VCaP (cell line): Measurements from ENCODE around the gene ARHGAP5.
A peak's percentile ranks its signal among the peaks of the same experiment; 100 is the strongest.

Experiments
- H3K27ac ChIP-seq: fragments of 450-650 bp; 2 replicates; pipeline ENCODE4 v1.5.1; 2017
- TF ChIP-seq, protein P1 (sequence below): fragments of 450-650 bp; conservative IDR thresholded peaks from 2 replicates; pipeline ENCODE4 v1.5.1; 2017; ENCODE audit warnings: mild to moderate bottlenecking, moderate library complexity

The ARHGAP5 gene

DNA sequence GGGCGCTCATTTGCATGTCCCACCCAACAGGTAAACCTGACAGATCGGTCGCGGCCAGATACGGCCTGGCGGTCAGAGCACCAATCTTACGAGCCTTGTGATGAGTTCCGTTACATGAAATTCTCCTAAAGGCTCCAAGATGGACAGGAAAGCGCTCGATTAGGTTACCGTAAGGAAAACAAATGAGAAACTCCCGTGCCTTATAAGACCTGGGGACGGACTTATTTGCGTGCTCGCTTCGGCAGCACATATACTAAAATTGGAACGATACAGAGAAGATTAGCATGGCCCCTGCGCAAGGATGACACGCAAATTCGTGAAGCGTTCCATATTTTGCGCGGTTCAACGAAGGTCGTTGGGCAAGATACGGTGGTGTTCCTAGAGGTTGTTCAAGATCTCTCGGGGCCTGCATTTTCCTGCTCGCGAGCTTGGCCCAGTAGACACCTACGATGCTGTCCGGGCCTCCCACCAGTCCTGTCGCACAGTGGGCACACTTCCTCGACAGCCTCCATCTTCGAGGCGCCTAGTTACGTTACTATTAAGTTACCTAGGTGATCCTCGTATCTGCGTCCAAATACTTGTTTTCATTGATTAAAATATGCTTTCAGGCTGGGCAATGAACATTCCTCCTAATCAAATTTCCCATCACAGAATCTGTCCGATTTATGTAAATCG is 124.8 kb downstream of the ARHGAP5 start, which contains the start of gene RNU6-7:
TSS of gene RNU6-7 (plus strand) at position 230 of the 675 bp plus-strand sequence.
- TF ChIP-seq, protein P1, sequence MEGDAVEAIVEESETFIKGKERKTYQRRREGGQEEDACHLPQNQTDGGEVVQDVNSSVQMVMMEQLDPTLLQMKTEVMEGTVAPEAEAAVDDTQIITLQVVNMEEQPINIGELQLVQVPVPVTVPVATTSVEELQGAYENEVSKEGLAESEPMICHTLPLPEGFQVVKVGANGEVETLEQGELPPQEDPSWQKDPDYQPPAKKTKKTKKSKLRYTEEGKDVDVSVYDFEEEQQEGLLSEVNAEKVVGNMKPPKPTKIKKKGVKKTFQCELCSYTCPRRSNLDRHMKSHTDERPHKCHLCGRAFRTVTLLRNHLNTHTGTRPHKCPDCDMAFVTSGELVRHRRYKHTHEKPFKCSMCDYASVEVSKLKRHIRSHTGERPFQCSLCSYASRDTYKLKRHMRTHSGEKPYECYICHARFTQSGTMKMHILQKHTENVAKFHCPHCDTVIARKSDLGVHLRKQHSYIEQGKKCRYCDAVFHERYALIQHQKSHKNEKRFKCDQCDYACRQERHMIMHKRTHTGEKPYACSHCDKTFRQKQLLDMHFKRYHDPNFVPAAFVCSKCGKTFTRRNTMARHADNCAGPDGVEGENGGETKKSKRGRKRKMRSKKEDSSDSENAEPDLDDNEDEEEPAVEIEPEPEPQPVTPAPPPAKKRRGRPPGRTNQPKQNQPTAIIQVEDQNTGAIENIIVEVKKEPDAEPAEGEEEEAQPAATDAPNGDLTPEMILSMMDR = no peak
- peak within 1 kb of the TSS; percentile 95 for H3K27ac ChIP-seq

DNA sequence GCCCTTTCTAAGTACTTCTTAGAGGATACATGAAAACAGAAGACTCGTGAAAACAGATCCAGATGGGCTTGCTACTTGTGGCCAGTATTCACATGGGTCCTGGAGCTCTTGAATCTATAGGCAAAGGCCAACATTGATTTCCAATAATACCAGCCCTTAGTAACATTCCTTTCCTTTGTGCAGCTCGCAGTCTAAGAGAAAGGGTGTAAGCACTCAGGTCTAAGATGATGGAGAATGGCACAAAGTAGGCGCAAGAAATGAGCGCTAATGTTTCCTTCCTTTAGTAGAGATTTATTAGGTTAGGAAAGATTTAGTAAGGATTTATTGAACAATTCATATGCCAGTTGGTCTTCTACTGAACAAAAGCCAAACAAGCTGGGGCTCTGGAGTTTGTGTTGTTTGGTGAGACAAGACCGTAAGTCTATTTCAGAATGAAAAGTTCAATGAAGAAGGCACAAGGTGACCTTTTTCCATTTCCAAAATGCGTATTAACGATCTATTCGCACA is 125.4 kb downstream of the ARHGAP5 start:
- TF ChIP-seq, protein P1 = no peak
- H3K27ac ChIP-seq = peak overlapping the region; percentile 95

DNA sequence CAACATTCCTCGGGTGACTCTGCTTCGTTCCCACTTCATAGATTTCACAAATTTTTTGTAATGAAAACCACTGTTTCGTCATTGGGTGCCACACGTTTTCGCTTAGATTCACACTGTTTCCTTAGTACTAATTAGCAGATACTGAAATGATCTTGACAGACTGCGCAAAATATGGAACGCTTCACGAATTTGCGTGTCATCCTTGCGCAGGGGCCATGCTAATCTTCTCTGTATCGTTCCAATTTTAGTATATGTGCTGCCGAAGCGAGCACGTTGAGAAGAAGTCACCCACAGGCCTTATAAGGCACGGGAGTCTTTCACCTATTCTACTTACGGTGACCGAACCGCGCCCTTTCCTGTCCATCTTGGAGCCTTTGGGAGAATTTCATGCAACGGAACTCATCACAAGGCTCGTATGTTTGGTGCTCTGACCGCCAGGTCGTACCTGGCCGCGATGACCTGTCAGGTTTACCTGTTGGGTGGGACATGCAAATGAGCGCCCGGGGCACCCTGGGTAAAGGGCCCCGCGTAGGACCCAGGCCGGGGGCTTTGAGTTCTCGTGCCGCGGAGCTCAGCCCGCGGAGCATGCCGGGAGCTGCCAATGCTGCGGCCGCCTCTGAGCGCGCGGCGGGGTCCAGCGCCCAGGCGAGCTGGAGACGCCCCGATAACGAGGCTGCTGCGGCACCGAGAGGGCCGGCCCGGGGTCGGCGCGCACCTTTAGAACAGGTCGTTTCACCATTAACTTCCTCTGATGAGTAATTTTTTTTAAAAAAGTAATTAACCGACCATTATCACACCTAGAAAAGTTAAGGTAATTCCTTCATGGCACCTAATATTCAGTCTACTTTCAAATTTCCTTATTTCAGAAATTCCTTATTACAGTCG is 126.1 kb downstream of the ARHGAP5 start, which contains the start of gene RNU6-8:
TSS of gene RNU6-8 (minus strand) at position 272 of the 885 bp plus-strand sequence.
- H3K27ac ChIP-seq = peak within 1 kb of the TSS; percentile 95
- TF ChIP-seq, protein P1 = no peak

DNA sequence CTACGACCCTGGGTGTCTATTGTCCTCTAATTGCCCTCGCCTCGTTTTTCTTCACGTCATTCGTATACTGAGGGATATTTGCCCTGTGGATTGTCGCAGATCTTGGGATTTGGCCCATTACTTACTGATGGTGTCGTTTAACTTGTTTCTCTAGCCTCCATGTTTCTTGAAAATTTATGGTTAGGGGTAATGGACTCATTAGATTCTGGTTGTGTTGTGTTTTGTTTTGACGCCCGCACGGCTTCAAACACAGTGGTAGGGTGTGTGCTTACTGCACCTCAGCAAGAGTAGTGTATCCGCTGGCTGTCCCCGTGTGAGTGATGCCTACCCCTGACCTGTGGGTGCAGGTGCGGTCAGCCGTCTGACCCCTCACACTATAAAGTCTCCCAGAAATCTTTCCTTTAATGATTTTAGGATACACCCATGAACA is 126.8 kb downstream of the ARHGAP5 start:
- TF ChIP-seq, protein P1 = no peak
- H3K27ac ChIP-seq = peak overlapping the region; percentile 95

DNA sequence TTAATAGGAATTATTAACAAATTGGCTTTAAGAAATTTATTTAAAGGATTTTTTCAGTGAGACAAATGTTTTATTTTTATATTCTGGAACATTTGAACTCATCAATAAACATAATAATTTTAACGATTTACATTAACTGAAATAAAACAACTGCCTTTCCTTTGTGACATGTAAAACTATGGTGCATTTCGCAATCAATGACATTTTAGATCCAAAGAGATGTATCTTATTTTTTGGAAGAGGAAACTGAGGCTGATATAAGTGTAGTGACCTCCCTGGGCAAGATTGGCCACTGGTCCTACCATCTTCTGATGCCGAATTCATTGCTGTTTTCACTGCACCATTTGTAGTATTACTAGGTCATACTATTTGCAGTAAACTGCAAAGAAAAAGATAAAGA is 128.4 kb downstream of the ARHGAP5 start:
- TF ChIP-seq, protein P1 = no peak
- no peak overlapping the region for H3K27ac ChIP-seq

DNA sequence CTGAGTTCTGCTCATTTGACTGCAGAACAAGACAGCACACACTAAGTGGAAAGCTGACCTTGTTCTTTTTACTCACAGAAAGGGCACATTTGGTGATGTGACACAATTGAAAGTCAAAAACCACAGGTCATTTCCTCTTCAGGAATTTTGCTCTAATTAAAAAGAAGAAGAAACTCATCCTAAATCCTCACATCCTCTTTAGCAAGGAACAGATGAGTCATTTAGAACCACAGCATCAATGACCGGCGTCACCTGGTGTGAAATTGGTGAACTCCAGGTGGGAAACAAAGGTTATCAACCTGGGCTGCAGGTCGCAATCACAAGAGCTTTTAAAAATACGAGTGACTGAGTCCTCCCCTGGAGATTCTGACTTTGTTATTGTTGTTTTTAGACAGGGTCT is 128.9 kb downstream of the ARHGAP5 start:
- TF ChIP-seq, protein P1 = no peak
- H3K27ac ChIP-seq = no peak overlapping the region

DNA sequence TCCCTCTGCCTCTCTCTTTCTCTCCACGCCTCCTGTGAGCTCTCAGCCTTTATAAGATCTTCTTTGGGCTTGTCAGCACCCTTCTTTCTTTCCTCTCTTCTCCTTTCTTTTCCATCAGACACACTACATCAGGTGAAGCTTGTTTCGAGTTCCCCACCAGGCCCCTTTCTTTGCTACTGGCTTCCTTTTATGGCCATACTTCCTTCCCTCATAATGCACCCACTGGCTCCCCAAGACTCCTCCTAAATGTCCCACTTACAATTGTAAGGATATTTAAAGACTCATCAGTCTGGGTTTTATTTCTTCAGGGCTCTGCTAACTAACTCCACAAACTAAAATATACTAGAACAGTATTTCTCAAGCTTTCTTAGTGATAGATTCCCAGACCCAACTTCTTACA is 129.4 kb downstream of the ARHGAP5 start:
- no peak overlapping the region for H3K27ac ChIP-seq
- TF ChIP-seq, protein P1 = no peak
